B cell (primary cell): Measurements from ENCODE around the gene PALM3. TPM values are rescaled to one million over a fixed set of nuclear protein-coding genes. Genes with fewer than 3 reads are reported as not detected.

Experiments used
- ATAC-seq: fragments of 200-7000 bp; cut with Tn5 transposase; one replicate; pipeline ENCODE4 v1.10.0; 2021; ENCODE audit warnings: low read depth, mild to moderate bottlenecking, moderate number of reproducible peaks, moderate library complexity
- CTCF ChIA-PET: fragments of 350-600 bp; sonication (Branson Sonifier 250); formaldehyde crosslinking; loops from one replicate; lab custom pipeline; 2021; ENCODE audit warnings: antibody characterized with exemption, inconsistent platforms; lab: Charles Lee
- POLR2A ChIA-PET: fragments of 350-600 bp; sonication (Branson Sonifier 250); formaldehyde crosslinking; loops from one replicate; lab custom pipeline; 2021; ENCODE audit warnings: antibody characterized with exemption; lab: Charles Lee
- DNase-seq: peaks from one replicate; pipeline ENCODE4 v3.0.0; 2013
- H2AFZ ChIP-seq: 2 replicates; pipeline ENCODE4 v1.6.1; 2012; ENCODE audit warnings: mild to moderate bottlenecking, low read depth, low read length; ENCODE audit not compliant: insufficient read depth, poor library complexity, severe bottlenecking
- H3K27ac ChIP-seq, 2 donors: 1 replicate in 1 of 2; 2 replicates in 1 of 2; pipeline ENCODE4 v1.5.1; 2012 to 2013; ENCODE audit warnings: low read length in 2 of 2, mild to moderate bottlenecking in 2 of 2, moderate library complexity in 1 of 2
- H3K27me3 ChIP-seq, 4 experiments: fragments of 200-600 bp in 1 of 4; sonication (generic) in 1 of 4; replicated peaks in 1 of 4; 1 replicate in 2 of 4; 2 replicates in 2 of 4; pipeline versions ENCODE4 v1.6.1 to v1.7.0; 2013 to 2016; ENCODE audit warnings: low read length in 3 of 4, mild to moderate bottlenecking in 2 of 4, mixed read lengths in 1 of 4, moderate library complexity in 1 of 4; ENCODE audit not compliant: insufficient read depth in 4 of 4, control insufficient read depth in 3 of 4; ENCODE audit errors: control extremely low read depth in 1 of 4
- H3K36me3 ChIP-seq, 2 experiments: replicated peaks in 1 of 2; 1 replicate in 1 of 2; 2 replicates in 1 of 2; pipeline versions ENCODE4 v1.6.1 to v1.7.1; 2013; ENCODE audit warnings: low read length in 1 of 2; ENCODE audit not compliant: insufficient read depth in 2 of 2, control insufficient read depth in 1 of 2; ENCODE audit errors: control extremely low read depth in 1 of 2, extremely low read depth in 1 of 2
- H3K4me1 ChIP-seq, 2 donors: fragments of 200-600 bp in 1 of 2; sonication (generic) in 1 of 2; 1 replicate in 1 of 2; 2 replicates in 1 of 2; pipeline versions ENCODE4 v1.5.1 to v1.6.1; 2013 to 2017; ENCODE audit warnings: low read length in 2 of 2; ENCODE audit not compliant: control insufficient read depth in 2 of 2, insufficient read depth in 2 of 2
- H3K4me2 ChIP-seq: replicated peaks from 2 replicates; pipeline ENCODE3; 2012; ENCODE audit warnings: mild to moderate bottlenecking, low read depth, low read length; ENCODE audit not compliant: poor library complexity, severe bottlenecking
- H3K4me3 ChIP-seq, 5 experiments: fragments of 200-600 bp in 1 of 5; sonication (generic) in 1 of 5; 1 replicate in 3 of 5; 2 replicates in 2 of 5; pipeline versions ENCODE4 v1.5.1 to v1.7.0; 2011 to 2016; ENCODE audit warnings: low read length in 4 of 5, mild to moderate bottlenecking in 4 of 5, low read depth in 2 of 5, control low read depth in 1 of 5, moderate library complexity in 1 of 5; ENCODE audit not compliant: insufficient read depth in 1 of 5; ENCODE audit errors: control extremely low read depth in 1 of 5, extremely low read depth in 1 of 5
- H3K79me2 ChIP-seq: fragments of 200-600 bp; sonication (generic); one replicate; pipeline ENCODE4 v1.6.0; 2016; ENCODE audit warnings: low read length; ENCODE audit not compliant: control insufficient read depth, insufficient read depth
- H3K9ac ChIP-seq: fragments of 200-600 bp; sonication (generic); 2 replicates; pipeline ENCODE4 v1.6.1; 2017; ENCODE audit warnings: mild to moderate bottlenecking, low read length, moderate library complexity
- H3K9me3 ChIP-seq, 3 donors: one replicate each; pipeline versions ENCODE4 v1.6.1 to v1.7.1; 2013; ENCODE audit warnings: low read length in 2 of 3; ENCODE audit not compliant: control insufficient read depth in 2 of 3, insufficient read depth in 1 of 3; ENCODE audit errors: control extremely low read depth in 1 of 3
- H4K20me1 ChIP-seq: 2 replicates; pipeline ENCODE4 v1.6.0; 2012; ENCODE audit warnings: mild to moderate bottlenecking, low read length; ENCODE audit not compliant: insufficient read depth, control insufficient read depth, poor library complexity, severe bottlenecking
- H3K27ac Mint-ChIP-seq: one replicate; pipeline ENCODE4 v1.8.0; 2021; ENCODE audit warnings: mixed read lengths
- H3K27me3 Mint-ChIP-seq: one replicate; pipeline ENCODE4 v1.8.0; 2021; ENCODE audit warnings: mixed read lengths
- H3K4me1 Mint-ChIP-seq: one replicate; pipeline ENCODE4 v1.8.0; 2021; ENCODE audit warnings: mixed read lengths
- H3K4me3 Mint-ChIP-seq: one replicate; pipeline ENCODE4 v1.8.0; 2021; ENCODE audit warnings: mixed read lengths
- H3K9me3 Mint-ChIP-seq: one replicate; pipeline ENCODE4 v1.8.0; 2022; ENCODE audit warnings: mixed read lengths; ENCODE audit not compliant: insufficient read depth
- CTCF ChIP-seq: fragments of 200-600 bp; IDR thresholded peaks from one replicate; pipeline ENCODE4 v1.8.0; 2022; ENCODE audit warnings: antibody characterized with exemption, mild to moderate bottlenecking
- EZH2 ChIP-seq: IDR thresholded peaks from 2 replicates; pipeline ENCODE4 v1.6.1; 2012; ENCODE audit warnings: borderline replicate concordance, low read depth, mild to moderate bottlenecking, moderate library complexity, low read length; ENCODE audit not compliant: insufficient read depth, poor library complexity, severe bottlenecking
- WGBS: methylation state at CpG from one replicate; pipeline ENCODE4 v1.1.5; 2013; ENCODE audit warnings: missing lambda C conversion rate; ENCODE audit not compliant: insufficient coverage; 5-methylcytosine and 5-hydroxymethylcytosine counted together
- intact Hi-C: fragments of 100-400 bp; cut with micrococcal nuclease; formaldehyde crosslinking; loops from one replicate; pipeline ENCODE4 v1.10.0; 2022
- polyA plus RNA-seq: library from polyadenylated mRNA; depleted of rRNA; stranded (reverse); fragments of >200 nt; gene quantifications from 2 replicates; pipeline ENCODE4 v1.2.3, GENCODE V29; 2012
- total RNA-seq, 2 donors: library from RNA; stranded (reverse); fragments of 120-200 nt in 1 of 2; gene quantifications; 1 replicate in 1 of 2; 2 replicates in 1 of 2; pipeline versions ENCODE4 v1.2.3 to v1.2.4, GENCODE V29; 2013 to 2022

PALM3 gene
- total and polyA plus RNA-seq, 2 donors (not counting 1 experiment from before 2014, with no cell fraction given) = not detected

GRCh38 chr19:14072535-14073260, 10.8 kb upstream of the PALM3 start, which contains the start of gene MISP3:
Gene MISP3, plus strand, starts transcription at chr19:14072786. Its CDS starts 524 bp downstream, at chr19:14073310.
- 1% methylated on average over 51 of the region's 51 CpGs for WGBS
- H3K4me2 ChIP-seq = peak within 1 kb of the TSS; percentile 99
- no peak for DNase-seq
- peaks cover 0 to 3% (median 0%) of the 10 kb centered on the region in 3 donors for H3K9me3 ChIP-seq
- intact Hi-C loops = loop anchor here (1.0 to 5.0 kb wide), 5 partner anchors 9 to 120 kb away; partner anchors contain the start of genes ASF1B and DCAF15
- H3K27ac ChIP-seq = no peak within 1 kb of the TSS
- Mint-ChIP-seq H3K4me3 (peak within 1 kb of the TSS; percentile 87), H3K4me1 (peaks cover 26% of the 10 kb centered on the region), H3K27ac (peak within 1 kb of the TSS; percentile 41), H3K27me3 (peaks cover 5% of the 10 kb centered on the region), H3K9me3 (no peaks in the 10 kb centered on the region)
- no peak for TF ChIP-seq CTCF
- TF ChIP-seq EZH2 = no peak
- no peaks in the 10 kb centered on the region for H3K79me2 ChIP-seq
- peak; percentile 29 for ATAC-seq
- H3K9ac ChIP-seq = peak within 1 kb of the TSS; percentile 72
- H3K36me3 ChIP-seq = no peaks in the 10 kb centered on the region
- POLR2A ChIA-PET = interaction anchor here (0.5 to 1.4 kb wide), 4 partner anchors 24 to 191 kb away, joined by 5 to 9 read pairs (median 7); no protein-coding TSS in a partner anchor
- H3K27me3 ChIP-seq = peaks cover 0 to 18% (median 5%) of the 10 kb centered on the region in 4 experiments
- peaks cover 31 to 35% of the 10 kb centered on the region in 2 donors for H3K4me1 ChIP-seq
- CTCF ChIA-PET = interaction anchor here (0.7 to 6.8 kb wide), 23 partner anchors 8 to 276 kb away, joined by 3 to 92 read pairs (median 7); partner anchors contain the start of genes ASF1B, BRME1, CC2D1A and IL27RA
- peak within 1 kb of the TSS; percentile 47 to 79 (median 59) for H3K4me3 ChIP-seq
- H2AFZ ChIP-seq = peak within 1 kb of the TSS; percentile 91
- H4K20me1 ChIP-seq = no peaks in the 10 kb centered on the region
